Ishikawa (cell line): ENCODE results near the gene MOK.

Source experiments
- CREB1 ChIP-seq: IDR thresholded peaks from 2 replicates; pipeline ENCODE4 v1.6.1; 2012; ENCODE audit warnings: low read depth
- EP300 ChIP-seq: IDR thresholded peaks from 2 replicates; pipeline ENCODE4 v1.6.1; 2012; ENCODE audit warnings: borderline replicate concordance
- FOXM1 ChIP-seq: IDR thresholded peaks from 2 replicates; pipeline ENCODE4 v1.6.1; 2012; ENCODE audit warnings: low read depth, borderline replicate concordance
- MAX ChIP-seq: IDR thresholded peaks from 2 replicates; pipeline ENCODE4 v1.6.1; 2012
- RAD21 ChIP-seq: IDR thresholded peaks from 2 replicates; pipeline ENCODE4 v1.6.1; 2012; ENCODE audit warnings: low read depth
- REST ChIP-seq: IDR thresholded peaks from 2 replicates; pipeline ENCODE4 v1.6.1; 2012; ENCODE audit warnings: low read depth, mild to moderate bottlenecking
- TAF1 ChIP-seq: IDR thresholded peaks from 2 replicates; pipeline ENCODE4 v1.6.1; 2012; ENCODE audit warnings: low read depth, mild to moderate bottlenecking
- TCF12 ChIP-seq: IDR thresholded peaks from 2 replicates; pipeline ENCODE4 v1.6.1; 2012; ENCODE audit warnings: low read depth
- TEAD4 ChIP-seq: IDR thresholded peaks from 2 replicates; pipeline ENCODE4 v1.6.1; 2012
- YY1 ChIP-seq: IDR thresholded peaks from 2 replicates; pipeline ENCODE4 v1.6.1; 2012; ENCODE audit warnings: low read depth
- ZBTB7A ChIP-seq: IDR thresholded peaks from 2 replicates; pipeline ENCODE4 v1.6.1; 2012; ENCODE audit warnings: low read depth

DNA sequence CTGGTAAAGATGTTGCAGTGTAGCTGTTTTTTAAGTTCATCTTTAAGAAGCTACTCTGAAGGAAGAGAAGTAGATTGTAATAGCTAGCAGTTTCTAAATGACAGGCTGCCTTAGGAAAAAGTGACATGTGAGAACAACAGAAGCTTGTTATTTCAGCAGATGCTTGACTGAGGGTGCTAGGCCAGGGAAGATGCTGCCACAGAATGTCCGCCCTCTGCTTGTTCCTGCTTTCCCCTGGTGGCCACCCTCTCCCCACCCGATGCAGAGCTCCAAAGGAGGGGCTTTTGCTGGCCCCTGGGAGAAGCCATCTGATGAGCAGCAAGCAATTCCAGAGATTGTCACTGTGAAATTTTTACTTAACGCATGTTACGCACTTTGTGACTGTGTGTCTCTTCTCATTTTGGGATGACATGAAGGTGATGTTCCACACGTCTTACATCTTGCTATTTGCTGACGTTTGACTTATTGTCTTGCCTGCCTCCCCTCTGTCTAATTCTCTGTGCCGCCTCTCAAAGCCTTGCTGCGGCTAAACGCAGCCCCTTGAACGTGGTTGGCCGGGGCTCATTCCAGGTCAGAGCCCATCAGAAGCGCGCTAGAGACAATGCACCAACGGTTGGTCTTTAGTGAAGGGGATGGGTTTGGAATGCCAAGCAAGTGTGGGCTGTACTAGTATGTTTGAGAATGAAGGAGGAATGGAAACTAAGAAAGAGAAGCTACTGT, 120.5 kb downstream of the MOK start:
- TF ChIP-seq EP300 (no peak), RAD21 (no peak), REST (no peak), TAF1 (no peak), YY1 (no peak), MAX (no peak), TCF12 (no peak), TEAD4 (no peak), CREB1 (no peak), ZBTB7A (no peak), FOXM1 (no peak)
